ENCODE results near the gene STOM.

The STOM gene

GRCh38 chr9:121350993-121351561, 19.0 kb downstream of the STOM start:
- no peak overlapping the region for H3K4me3 ChIP-seq (ENCODE audit: low read depth, low read length)
- H3K27ac ChIP-seq, result peak overlapping the region; percentile 48
- in situ Hi-C loops (cut with HindIII; ENCODE audit: low pct_ligation_motif_present, low sequenced_read_pairs), result no loop called here
- H3K36me3 ChIP-seq (replicated peaks), result no peaks in the 10 kb centered on the region
- no peak for TF ChIP-seq CTCF (IDR thresholded peaks at IDR 0.05; ENCODE audit: low read depth, low read length, missing control alignments)
- H3K27me3 ChIP-seq (replicated peaks), result no peaks in the 10 kb centered on the region
- peak; percentile 87 for DNase-seq

GRCh38 chr9:121350036-121350435, 20.0 kb downstream of the STOM start:
- H3K36me3 ChIP-seq (replicated peaks), result no peaks in the 10 kb centered on the region
- in situ Hi-C loops (cut with HindIII; ENCODE audit: low pct_ligation_motif_present, low sequenced_read_pairs), result no loop called here
- no peak for DNase-seq
- no peak overlapping the region for H3K4me3 ChIP-seq (ENCODE audit: low read depth, low read length)
- H3K27ac ChIP-seq, result no peak overlapping the region
- no peak for TF ChIP-seq CTCF (IDR thresholded peaks at IDR 0.05; ENCODE audit: low read depth, low read length, missing control alignments)
- no peaks in the 10 kb centered on the region for H3K27me3 ChIP-seq (replicated peaks)

- Histone ChIP-seq H3K36me3 (replicated peaks) (no peaks in the 10 kb centered on the region), H3K27me3 (replicated peaks) (no peaks in the 10 kb centered on the region), H3K4me3 (ENCODE audit: low read depth, low read length) (no peak overlapping the region), H3K27ac (no peak overlapping the region)
- no peak for DNase-seq
- in situ Hi-C loops (cut with HindIII; ENCODE audit: low pct_ligation_motif_present, low sequenced_read_pairs), result no loop called here
- no peak for TF ChIP-seq CTCF (IDR thresholded peaks at IDR 0.05; ENCODE audit: low read depth, low read length, missing control alignments)
Observed at GRCh38 chr9:121349009-121349408, 21.0 kb downstream of the STOM start.

- Histone ChIP-seq H3K27ac (no peak overlapping the region), H3K4me3 (ENCODE audit: low read depth, low read length) (no peak overlapping the region), H3K27me3 (replicated peaks) (no peaks in the 10 kb centered on the region), H3K36me3 (replicated peaks) (no peaks in the 10 kb centered on the region)
- TF ChIP-seq CTCF (IDR thresholded peaks at IDR 0.05; ENCODE audit: low read depth, low read length, missing control alignments), result no peak
- no peak for DNase-seq
- in situ Hi-C loops (cut with HindIII; ENCODE audit: low pct_ligation_motif_present, low sequenced_read_pairs), result no loop called here
Observed at GRCh38 chr9:121348221-121348620, 21.8 kb downstream of the STOM start.

GRCh38 chr9:121345070-121345469, 25.0 kb downstream of the STOM start:
- no peak for DNase-seq
- Histone ChIP-seq H3K4me3 (ENCODE audit: low read depth, low read length) (no peak overlapping the region), H3K27ac (no peak overlapping the region), H3K36me3 (replicated peaks) (no peaks in the 10 kb centered on the region), H3K27me3 (replicated peaks) (no peaks in the 10 kb centered on the region)
- TF ChIP-seq CTCF (IDR thresholded peaks at IDR 0.05; ENCODE audit: low read depth, low read length, missing control alignments), result no peak
- in situ Hi-C loops (cut with HindIII; ENCODE audit: low pct_ligation_motif_present, low sequenced_read_pairs), result no loop called here

GRCh38 chr9:121344184-121344583, 25.9 kb downstream of the STOM start:
- no peaks in the 10 kb centered on the region for H3K27me3 ChIP-seq (replicated peaks)
- in situ Hi-C loops (cut with HindIII; ENCODE audit: low pct_ligation_motif_present, low sequenced_read_pairs), result no loop called here
- H3K36me3 ChIP-seq (replicated peaks), result no peaks in the 10 kb centered on the region
- TF ChIP-seq CTCF (IDR thresholded peaks at IDR 0.05; ENCODE audit: low read depth, low read length, missing control alignments), result no peak
- no peak overlapping the region for H3K4me3 ChIP-seq (ENCODE audit: low read depth, low read length)
- no peak overlapping the region for H3K27ac ChIP-seq
- no peak for DNase-seq

All from brain microvascular endothelial cell (primary cell).